T47D (cell line): Measurements from ENCODE around the gene C12orf56.

Source experiments
- DNase-seq, 2 experiments: peaks; one replicate each; pipeline versions ENCODE4 v3.0.0 to v3.0.0-alpha.2; 2011 to 2012; ENCODE audit warnings: low read depth in 1 of 2, low spot score in 1 of 2
- JUND ChIP-seq: IDR thresholded peaks from 2 replicates; pipeline ENCODE4 v1.6.1; 2012; ENCODE audit warnings: low read depth
- in situ Hi-C: cut with HindIII; loops from 2 replicates; pipeline ENCODE4 v1.10.0; 2016; ENCODE audit warnings: low sequenced_read_pairs, low pct_unique_long_range_greater_than_20kb

The C12orf56 gene

GRCh38 chr12:64265839-64266238 lies 124.7 kb downstream of the C12orf56 start:
- DNase-seq: no peak
- in situ Hi-C loops: no loop called here
- no peak for TF ChIP-seq JUND

GRCh38 chr12:64261813-64262212 lies 128.7 kb downstream of the C12orf56 start:
- TF ChIP-seq JUND: no peak
- no peak for DNase-seq
- in situ Hi-C loops: no loop called here

GRCh38 chr12:64258576-64258975 lies 132.0 kb downstream of the C12orf56 start:
- no peak for DNase-seq
- no peak for TF ChIP-seq JUND
- in situ Hi-C loops: no loop called here

- DNase-seq: peak in 1 of 2 experiments; percentile 79
- no peak for TF ChIP-seq JUND
- in situ Hi-C loops: no loop called here
Observed at GRCh38 chr12:64256166-64256800, 134.3 kb downstream of the C12orf56 start.

- DNase-seq: no peak
- in situ Hi-C loops: no loop called here
- no peak for TF ChIP-seq JUND
Observed at GRCh38 chr12:64255249-64255648, 135.3 kb downstream of the C12orf56 start.

- in situ Hi-C loops: no loop called here
- no peak for DNase-seq
- TF ChIP-seq JUND: no peak
Observed at GRCh38 chr12:64253356-64253755, 137.2 kb downstream of the C12orf56 start.

DNA sequence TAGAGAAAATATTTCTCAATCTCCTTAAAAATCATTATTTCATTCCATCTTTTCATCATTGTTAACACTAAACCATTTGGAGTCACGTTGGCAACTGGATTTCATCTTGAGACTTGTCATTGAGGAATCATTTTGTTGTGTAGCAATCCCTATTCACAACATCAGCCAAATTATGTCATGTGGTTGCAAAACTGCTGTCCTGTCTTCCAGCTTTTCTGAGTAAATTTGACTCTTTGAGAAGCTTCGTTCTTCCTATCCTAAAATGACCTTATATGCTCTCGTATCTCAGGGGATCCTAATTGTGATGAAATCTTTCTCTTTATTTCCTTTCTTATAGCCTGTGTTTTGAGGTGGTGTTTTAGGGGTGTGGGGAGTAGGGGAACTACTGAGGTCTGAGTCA lies 137.9 kb downstream of the C12orf56 start:
- no peak for TF ChIP-seq JUND
- in situ Hi-C loops: no loop called here
- no peak for DNase-seq

DNA sequence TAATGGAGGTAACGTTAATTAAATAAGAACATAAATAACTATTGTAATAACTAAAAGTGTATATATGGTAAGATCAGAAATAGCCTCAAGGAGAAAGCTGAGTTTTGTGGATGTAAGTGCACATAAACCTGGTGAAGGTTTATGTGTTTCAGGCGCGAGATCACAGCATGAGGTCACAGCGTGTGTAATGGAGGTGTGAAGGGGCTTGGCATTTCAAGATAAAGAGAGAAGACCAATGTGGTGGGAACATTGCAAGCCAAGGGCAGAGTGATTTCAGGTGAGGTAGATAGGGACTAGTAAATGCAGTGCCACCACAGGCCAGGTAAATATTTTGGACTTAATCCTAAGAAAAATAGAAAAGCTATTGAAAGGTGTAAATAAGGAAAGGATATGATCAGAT lies 146.7 kb downstream of the C12orf56 start:
- in situ Hi-C loops: no loop called here
- no peak for DNase-seq
- no peak for TF ChIP-seq JUND

DNA sequence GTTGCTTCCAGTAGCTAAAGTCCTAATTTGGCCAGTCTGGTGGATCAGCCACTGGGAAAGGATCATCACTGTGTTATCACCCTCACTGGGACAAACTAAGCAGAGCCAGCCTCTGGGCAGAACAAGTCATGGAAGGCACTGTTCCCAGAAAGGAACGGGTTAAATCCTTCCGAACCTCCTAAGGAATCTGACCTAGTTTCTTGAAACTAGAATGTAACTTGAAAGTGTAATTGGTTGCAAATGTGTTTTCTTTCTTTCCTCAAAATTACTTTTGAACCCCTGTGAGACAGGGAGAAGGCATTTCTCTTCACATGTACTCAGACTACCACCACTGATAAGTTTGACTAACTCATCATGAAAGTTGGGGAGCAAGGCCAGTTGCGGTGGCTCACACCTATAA lies 149.8 kb downstream of the C12orf56 start:
- no peak for DNase-seq
- in situ Hi-C loops: no loop called here
- no peak for TF ChIP-seq JUND

GRCh38 chr12:64237382-64237781 lies 153.2 kb downstream of the C12orf56 start:
- DNase-seq: no peak
- in situ Hi-C loops: no loop called here
- no peak for TF ChIP-seq JUND

GRCh38 chr12:64236549-64236948 lies 154.0 kb downstream of the C12orf56 start:
- in situ Hi-C loops: no loop called here
- no peak for TF ChIP-seq JUND
- peak in 1 of 2 experiments; percentile 7 for DNase-seq

GRCh38 chr12:64232196-64232595 lies 158.4 kb downstream of the C12orf56 start:
- DNase-seq: peak in 1 of 2 experiments; percentile 6
- TF ChIP-seq JUND: no peak
- in situ Hi-C loops: no loop called here

DNA sequence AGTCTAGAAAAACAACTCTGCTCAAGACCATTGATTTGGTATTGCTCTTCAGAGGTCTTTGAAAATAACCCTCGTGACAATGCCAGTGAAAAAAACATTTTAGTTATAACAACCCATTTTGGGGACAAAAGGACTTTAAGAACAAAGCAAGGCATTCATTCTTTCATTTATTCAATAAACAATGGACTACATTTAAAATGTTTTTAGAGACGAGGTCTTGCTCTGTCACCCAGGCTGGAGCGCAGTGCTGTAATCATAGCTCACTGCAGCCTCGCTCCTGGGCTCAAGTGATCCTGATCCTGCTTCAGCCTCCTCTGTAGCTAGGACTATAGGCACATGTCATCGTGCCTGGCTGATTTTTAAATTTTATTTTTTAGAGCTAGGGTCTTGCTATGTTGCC lies 160.8 kb downstream of the C12orf56 start:
- in situ Hi-C loops: no loop called here
- no peak for TF ChIP-seq JUND

DNA sequence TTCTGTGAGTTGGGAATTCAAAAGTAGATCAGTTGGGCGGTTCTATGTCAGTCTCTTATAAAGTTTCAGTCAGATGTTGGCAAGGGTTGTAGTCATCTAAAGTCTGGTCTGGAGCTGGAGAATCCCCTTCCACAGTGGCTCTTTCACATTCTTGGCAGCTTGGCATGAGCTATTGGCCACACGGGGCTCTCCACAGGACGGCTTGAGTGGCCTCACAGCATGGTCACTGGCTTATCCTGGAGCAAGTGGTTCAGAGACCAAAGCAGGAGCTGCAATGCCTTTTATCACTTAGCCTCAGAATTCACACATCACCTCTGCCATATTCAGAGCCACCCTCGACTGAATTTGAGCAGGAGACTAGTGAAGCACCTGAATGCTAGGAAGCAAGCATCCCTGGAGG lies 161.3 kb downstream of the C12orf56 start:
- in situ Hi-C loops: no loop called here
- DNase-seq: no peak
- TF ChIP-seq JUND: no peak

More for the DNA sequence above, 160.8 kb downstream of the C12orf56 start:
- DNase-seq: no peak
